Measurements from ENCODE around the gene KANK4.

- no peak for TF ChIP-seq CTCF (IDR thresholded peaks at IDR 0.05 in 4 of 5, conservative IDR thresholded peaks at IDR 0.05 in 1 of 5)
- TF ChIP-seq POLR2A (IDR thresholded peaks at IDR 0.05): no peak
Observed at GRCh38 chr1:62238507-62238906, 80.7 kb downstream of the KANK4 start.

Measured in gastrocnemius medialis (tissue), 4 donors.